Central memory CD4-positive, alpha-beta T cell (primary cell): ENCODE data around the gene YWHAH.

Source experiments
- DNase-seq: peaks from one replicate; pipeline ENCODE4 v3.0.0; 2022

YWHAH gene

DNA sequence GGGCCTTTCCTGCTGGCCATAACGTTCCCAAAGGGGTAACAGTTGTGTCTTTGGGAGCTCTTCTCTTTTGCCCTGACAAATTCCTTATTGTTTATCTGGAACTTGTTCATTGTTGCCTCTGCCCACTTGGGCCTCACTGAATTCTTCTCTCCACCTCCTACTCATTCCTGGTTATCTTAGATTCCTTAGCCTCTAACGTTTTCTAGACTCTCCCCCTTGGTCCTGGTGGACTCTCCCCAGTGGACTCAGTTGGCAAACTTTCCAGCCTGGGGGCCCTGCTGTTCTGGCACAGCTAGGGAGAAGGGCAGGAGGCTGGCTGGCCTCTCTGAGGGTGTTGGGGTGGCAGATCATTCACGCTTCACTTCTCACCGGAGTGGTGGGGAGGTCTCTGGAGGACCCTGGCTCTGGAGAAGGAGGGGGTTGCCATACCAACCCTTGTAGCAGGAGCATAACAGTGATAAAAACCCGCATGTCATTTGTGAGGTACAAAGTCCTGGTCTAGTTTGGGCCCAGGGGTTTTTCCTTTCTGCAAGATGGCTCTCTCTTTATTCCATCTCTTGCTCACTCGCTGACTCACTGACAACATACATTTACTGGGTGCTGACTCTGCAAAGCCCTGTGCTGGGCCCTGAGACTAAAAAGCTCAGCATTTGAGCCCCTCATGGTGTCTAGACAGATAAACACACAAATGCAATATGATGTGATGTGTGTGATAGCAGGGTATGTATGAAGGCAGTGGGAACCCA lies 39.7 kb downstream of the YWHAH start:
- no peak for DNase-seq

DNA sequence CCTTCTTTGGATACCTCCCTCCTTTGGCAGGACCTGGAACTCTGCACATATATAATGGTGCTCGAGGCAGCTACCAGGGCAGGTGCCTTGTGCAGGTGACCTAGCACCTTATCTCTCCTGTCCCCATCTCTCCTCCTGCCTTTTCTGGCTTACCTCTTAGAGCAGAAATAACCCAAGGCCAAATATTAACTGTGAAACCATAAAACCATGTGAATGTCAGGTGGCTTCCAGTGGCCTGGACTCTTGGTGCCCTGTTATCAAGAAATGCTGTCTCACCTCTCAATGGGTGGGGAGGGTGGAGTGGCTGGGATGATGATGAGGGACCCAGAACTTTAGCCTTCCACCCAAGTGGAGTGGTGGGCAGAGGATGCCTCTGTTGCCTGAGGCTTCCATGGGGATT lies 42.9 kb downstream of the YWHAH start:
- DNase-seq, result no peak

DNA sequence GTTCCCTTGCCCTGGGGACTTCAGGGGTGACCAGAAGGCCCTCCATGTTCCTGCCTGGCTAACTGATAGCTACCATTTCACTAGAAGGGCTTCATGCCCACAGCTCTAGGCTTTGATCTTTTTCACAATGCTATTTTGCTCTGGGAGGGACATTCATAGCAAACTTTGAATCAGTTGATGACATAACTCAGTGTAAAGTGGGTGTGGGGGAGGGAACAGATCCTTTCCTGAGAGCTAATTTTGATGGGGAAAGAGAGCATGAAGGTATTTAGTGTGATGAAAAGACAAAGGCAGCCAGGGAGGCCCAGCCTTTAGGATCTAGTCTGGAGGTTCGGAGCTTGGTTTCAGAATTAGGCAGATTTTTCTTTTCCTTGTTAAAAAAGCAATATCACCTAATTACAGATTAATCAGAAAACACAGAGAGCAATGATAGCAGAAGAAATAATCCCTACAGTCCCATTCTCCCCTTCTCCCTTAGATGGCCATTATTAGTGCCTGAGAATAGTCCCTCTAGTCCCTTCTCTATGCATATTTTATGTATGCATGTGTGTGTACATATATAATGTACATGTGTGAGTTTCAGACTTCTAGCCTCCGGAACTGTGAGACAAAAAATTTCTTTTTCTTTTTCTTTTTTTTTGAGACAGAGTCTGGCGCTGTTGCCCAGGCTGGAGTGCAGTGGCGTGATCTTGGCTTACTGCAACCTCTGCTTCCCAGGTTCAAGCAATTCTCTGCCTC lies 46.9 kb downstream of the YWHAH start:
- DNase-seq, result no peak

DNA sequence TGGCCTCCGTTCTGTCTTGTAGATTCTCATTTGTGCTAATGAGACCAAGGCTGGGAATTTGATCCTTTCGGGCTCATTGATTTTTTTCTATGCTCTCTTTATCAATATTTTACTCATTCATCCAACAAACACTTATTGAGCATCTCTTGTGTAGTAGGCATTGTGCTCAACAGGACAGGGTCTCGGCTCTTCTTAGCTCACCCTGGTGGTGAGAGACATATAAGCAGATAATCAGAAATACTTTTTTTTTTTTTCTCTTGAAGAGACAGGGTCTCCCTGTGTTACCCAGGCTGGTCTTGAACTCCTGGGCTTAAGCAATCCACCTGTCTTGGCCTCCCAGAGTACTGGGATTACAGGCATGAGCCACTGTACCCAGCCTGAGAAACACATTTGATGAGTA lies 50.7 kb downstream of the YWHAH start:
- no peak for DNase-seq

DNA sequence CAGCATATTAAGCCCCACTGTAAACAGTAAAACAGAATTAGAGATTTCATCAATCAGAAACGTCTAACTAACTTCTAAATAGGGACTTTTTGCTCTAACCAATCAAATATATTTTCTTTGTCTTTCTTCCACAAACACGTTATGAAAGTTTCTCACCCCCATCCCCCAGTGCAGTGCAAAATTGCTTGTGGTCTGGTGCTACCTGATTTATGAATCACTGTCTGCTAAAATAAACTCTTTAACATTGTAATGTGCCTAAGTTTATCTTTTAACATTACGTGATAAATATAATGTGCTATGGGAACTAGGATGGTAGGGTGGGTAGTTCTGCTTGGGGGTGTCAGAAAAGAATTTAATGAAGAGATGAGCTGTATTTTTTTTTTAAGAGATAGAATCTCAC lies 51.5 kb downstream of the YWHAH start:
- no peak for DNase-seq

DNA sequence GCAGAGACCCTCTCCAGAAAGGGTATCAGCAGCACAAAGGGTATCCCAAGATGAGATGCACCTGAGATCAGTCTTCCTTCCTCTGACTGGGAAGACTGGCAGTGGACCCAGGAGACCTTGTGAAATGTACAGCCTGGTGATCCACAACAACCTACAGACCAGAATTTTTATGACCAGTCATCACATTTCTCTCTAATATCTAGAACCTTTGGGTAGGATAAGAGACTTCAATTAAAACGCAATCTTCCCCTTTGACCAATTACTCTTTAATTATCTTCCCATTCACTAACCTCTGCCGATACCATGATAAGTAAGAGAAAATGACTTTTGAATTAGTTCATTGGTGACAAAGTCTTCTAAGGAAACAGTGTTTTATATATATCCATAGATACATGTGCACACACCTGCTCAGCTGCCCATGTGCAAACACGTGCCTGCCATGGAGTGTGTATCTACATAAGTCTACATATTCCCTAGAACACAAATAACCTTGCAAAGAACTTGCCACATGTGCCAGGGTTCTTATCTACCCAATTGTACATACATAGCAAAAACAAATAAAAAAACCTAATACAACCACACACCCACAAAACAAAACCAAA lies 54.5 kb downstream of the YWHAH start:
- DNase-seq, result no peak

DNA sequence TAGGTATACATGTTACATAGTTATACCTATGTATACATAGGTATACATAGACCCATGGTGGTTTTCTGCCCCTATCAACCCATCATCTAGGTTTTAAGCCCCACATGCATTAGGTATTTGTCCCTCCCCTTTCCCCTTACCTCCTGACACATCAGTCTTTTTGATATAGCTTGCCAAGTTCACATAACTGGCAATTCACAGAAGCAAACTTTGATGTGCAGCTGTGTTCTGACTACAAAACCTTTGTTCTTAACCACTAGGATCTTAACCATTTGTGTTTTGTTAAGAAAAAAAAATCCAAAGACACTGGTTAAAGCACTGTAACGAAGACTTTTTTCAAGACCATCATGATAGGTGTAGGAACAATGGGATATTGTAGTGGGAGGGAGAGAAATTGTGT lies 55.8 kb downstream of the YWHAH start:
- no peak for DNase-seq

DNA sequence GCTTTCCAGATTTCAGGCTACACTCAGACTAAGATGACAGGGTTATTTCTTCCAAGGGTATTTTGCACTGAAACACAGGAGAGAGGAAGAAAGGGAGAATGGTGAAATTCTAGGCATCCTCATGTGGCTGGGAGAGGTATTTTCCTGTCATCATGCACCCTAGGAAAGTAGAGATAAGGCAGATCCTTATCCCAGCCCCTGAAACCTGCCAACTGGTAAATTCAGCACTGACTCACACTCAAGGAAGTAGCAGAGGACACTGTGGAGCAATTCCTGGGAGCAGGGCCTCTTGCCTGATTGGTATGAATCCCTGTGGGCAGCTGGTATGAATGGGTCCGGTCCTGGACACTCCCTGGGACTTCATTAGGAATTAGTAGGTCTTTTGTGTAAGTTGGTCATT lies 61.1 kb downstream of the YWHAH start:
- no peak for DNase-seq
